RWPE2 (cell line): ENCODE measurements around the gene BCAR1.

ENCODE experiments used
- ATAC-seq: fragments of 200-7000 bp; cut with Tn5 transposase; 3 replicates; pipeline ENCODE4 v1.9.1; 2021; ENCODE audit warnings: low read depth
- DNase-seq: peaks from one replicate; pipeline ENCODE4 v3.0.0-alpha.2; 2020; ENCODE audit warnings: low spot score
- H3K27ac ChIP-seq: fragments of 450-650 bp; 2 replicates; pipeline ENCODE4 v1.5.1; 2017; ENCODE audit warnings: mild to moderate bottlenecking; ENCODE audit not compliant: poor library complexity, severe bottlenecking
- H3K27me3 ChIP-seq: fragments of 250-450 bp; sonication (Bioruptor Pico); 2 replicates; pipeline ENCODE4 v1.5.1; 2021; ENCODE audit warnings: mild to moderate bottlenecking, moderate library complexity; ENCODE audit not compliant: insufficient read depth, poor library complexity, severe bottlenecking
- H3K36me3 ChIP-seq: fragments of 250-450 bp; sonication (Bioruptor Pico); 2 replicates; pipeline ENCODE4 v1.5.1; 2020; ENCODE audit warnings: low read depth, mild to moderate bottlenecking, moderate library complexity
- H3K4me1 ChIP-seq: fragments of 250-450 bp; sonication (Bioruptor Pico); 2 replicates; pipeline ENCODE4 v1.5.1; 2021; ENCODE audit warnings: mild to moderate bottlenecking, moderate library complexity; ENCODE audit not compliant: insufficient read depth, poor library complexity, severe bottlenecking
- H3K4me3 ChIP-seq: fragments of 250-450 bp; sonication (Bioruptor Pico); 2 replicates; pipeline ENCODE4 v1.5.1; 2021; ENCODE audit warnings: mild to moderate bottlenecking, moderate library complexity; ENCODE audit not compliant: severe bottlenecking
- H3K9me3 ChIP-seq: fragments of 250-450 bp; sonication (Bioruptor Pico); 2 replicates; pipeline ENCODE4 v1.5.1; 2021; ENCODE audit warnings: mild to moderate bottlenecking, moderate library complexity; ENCODE audit not compliant: severe bottlenecking
- TF ChIP-seq, protein P1 (sequence below): fragments of 450-650 bp; IDR thresholded peaks from one replicate; pipeline ENCODE4 v1.5.1; 2017; ENCODE audit warnings: mild to moderate bottlenecking, moderate library complexity; ENCODE audit not compliant: poor library complexity, severe bottlenecking

The BCAR1 gene

GRCh38 chr16:75249441-75249840, 2.0 kb downstream of the BCAR1 start:
- DNase-seq (no peak), ATAC-seq (no peak)
- Histone ChIP-seq H3K9me3 (no peaks in the 10 kb centered on the region), H3K27ac (peak overlapping the region; percentile 94), H3K4me3 (no peak overlapping the region), H3K4me1 (peaks cover 59% of the 10 kb centered on the region), H3K27me3 (no peaks in the 10 kb centered on the region), H3K36me3 (peaks cover 9% of the 10 kb centered on the region; the same call in 1 of the 2 replicates)
- TF ChIP-seq, protein P1, sequence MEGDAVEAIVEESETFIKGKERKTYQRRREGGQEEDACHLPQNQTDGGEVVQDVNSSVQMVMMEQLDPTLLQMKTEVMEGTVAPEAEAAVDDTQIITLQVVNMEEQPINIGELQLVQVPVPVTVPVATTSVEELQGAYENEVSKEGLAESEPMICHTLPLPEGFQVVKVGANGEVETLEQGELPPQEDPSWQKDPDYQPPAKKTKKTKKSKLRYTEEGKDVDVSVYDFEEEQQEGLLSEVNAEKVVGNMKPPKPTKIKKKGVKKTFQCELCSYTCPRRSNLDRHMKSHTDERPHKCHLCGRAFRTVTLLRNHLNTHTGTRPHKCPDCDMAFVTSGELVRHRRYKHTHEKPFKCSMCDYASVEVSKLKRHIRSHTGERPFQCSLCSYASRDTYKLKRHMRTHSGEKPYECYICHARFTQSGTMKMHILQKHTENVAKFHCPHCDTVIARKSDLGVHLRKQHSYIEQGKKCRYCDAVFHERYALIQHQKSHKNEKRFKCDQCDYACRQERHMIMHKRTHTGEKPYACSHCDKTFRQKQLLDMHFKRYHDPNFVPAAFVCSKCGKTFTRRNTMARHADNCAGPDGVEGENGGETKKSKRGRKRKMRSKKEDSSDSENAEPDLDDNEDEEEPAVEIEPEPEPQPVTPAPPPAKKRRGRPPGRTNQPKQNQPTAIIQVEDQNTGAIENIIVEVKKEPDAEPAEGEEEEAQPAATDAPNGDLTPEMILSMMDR: no peak

DNA sequence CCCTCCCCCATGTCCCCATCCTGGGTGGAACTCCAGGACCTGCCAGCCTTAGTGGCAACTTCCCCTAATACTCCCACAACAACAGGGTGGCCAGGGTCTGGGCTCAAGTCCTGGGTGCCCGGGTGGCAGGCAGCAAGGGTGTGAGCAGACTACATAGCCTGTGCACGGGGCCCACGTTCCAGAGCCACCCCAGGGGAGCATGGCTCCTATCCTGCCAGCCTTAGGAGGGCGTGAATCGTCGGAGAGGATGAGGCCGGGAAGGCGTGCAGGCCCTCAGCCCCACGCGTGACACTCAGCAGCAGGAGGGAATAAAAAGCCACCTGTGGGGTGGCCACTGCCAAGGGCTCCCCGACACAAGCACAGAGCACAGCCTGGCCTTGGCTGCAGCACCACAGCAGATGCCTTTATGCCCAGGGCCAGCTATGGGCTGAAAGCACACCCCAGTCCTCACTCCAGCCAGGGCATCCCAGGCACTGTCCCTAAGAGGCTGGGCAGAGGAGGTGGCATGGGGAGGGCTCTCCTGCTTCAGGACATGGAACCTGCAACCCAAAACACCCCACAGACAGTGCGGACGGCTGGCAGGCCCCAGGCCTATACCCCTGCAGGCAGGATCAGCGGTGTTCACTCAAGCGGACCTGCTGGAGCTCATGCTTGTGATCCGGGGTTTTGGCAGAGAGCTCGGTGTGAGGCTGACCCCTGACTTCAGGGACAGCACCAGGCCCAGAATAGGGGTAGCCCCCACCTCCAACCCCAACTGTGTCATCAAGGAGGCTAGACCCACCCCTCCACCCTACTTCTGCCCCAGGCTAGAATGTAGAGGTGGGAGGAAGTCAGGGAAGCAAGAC, 2.7 kb downstream of the BCAR1 start:
- no peaks in the 10 kb centered on the region for H3K9me3 ChIP-seq
- H3K27ac ChIP-seq: peak overlapping the region; percentile 94
- TF ChIP-seq, protein P1: no peak
- H3K4me3 ChIP-seq: no peak overlapping the region
- no peaks in the 10 kb centered on the region for H3K27me3 ChIP-seq
- H3K36me3 ChIP-seq: peaks cover 12% of the 10 kb centered on the region
- H3K4me1 ChIP-seq: peaks cover 57% of the 10 kb centered on the region
- ATAC-seq (no peak), DNase-seq (no peak)

DNA sequence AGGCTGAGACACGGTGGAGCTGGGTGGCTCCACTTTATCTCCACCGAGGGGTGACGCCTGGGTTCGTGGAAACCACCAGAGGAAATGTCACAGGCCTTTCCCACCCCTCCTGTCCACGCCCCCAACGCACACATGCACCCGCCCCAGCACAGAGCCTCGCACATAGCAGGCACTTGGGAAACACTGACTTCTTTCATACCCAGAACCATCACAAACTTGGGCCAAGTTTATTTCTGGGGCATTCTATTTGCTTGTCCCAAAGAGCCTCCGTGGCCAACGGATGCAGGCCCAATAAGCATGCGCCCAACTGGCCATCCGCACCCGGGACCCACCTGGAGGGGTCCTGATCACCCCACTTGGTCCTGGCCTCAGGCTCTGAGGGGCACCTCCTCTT, 3.3 kb downstream of the BCAR1 start:
- no peaks in the 10 kb centered on the region for H3K9me3 ChIP-seq
- TF ChIP-seq, protein P1: no peak
- no peak overlapping the region for H3K4me3 ChIP-seq
- no peaks in the 10 kb centered on the region for H3K27me3 ChIP-seq
- H3K36me3 ChIP-seq: peaks cover 18% of the 10 kb centered on the region
- H3K27ac ChIP-seq: peak overlapping the region; percentile 94
- peaks cover 51% of the 10 kb centered on the region for H3K4me1 ChIP-seq
- no peak for ATAC-seq
- DNase-seq: no peak

- DNase-seq (no peak), ATAC-seq (no peak)
- Histone ChIP-seq H3K4me3 (no peak overlapping the region), H3K4me1 (peaks cover 45% of the 10 kb centered on the region), H3K36me3 (peaks cover 21% of the 10 kb centered on the region), H3K9me3 (no peaks in the 10 kb centered on the region), H3K27me3 (no peaks in the 10 kb centered on the region), H3K27ac (peak overlapping the region; percentile 94)
- TF ChIP-seq, protein P1: no peak
Measured at GRCh38 chr16:75247249-75247648, 4.2 kb downstream of the BCAR1 start.
